NCI-H524 treated with DMSO at 0.1 percent for 48 hours (cell line): ENCODE measurements around the gene ARHGDIA.
A peak's percentile ranks its signal among the peaks of the same experiment; 100 is the strongest.

Source experiments
- DNase-seq: peaks from one replicate; lab custom pipeline; 2025; lab: John Stamatoyannopoulos, UW

ARHGDIA gene

GRCh38 chr17:81888105-81888987 lies 17.2 kb upstream of the ARHGDIA start:
- no peak for DNase-seq

GRCh38 chr17:81885869-81886548 lies 14.9 kb upstream of the ARHGDIA start:
- peak; percentile 38 for DNase-seq

- DNase-seq, result no peak
Observed at GRCh38 chr17:81885454-81885853, 14.3 kb upstream of the ARHGDIA start.

DNA sequence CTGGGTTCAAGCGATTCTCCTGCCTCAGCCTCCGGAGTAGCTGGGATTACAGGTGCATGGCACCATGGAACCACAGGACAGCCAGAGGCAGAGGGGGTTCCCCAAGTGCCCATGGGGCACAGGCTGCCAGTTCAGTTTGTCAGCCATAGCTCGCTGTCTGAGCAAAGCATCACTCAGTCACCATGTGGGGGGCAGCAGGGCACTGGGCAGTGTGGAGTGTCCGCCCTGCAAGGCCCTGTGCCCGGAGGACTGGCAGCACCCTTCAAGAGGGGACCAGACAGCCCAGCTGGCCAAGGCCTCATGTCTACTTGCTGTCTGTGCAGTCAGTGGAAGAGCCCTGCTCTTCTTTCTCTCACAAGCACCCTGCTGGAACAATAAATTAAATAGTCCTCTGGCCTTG lies 13.8 kb upstream of the ARHGDIA start:
- no peak for DNase-seq

GRCh38 chr17:81884520-81884919 lies 13.4 kb upstream of the ARHGDIA start:
- DNase-seq, result no peak

GRCh38 chr17:81879121-81879520 lies 8.0 kb upstream of the ARHGDIA start:
- no peak for DNase-seq

GRCh38 chr17:81878294-81878693 lies 7.2 kb upstream of the ARHGDIA start:
- DNase-seq, result no peak

- DNase-seq, result no peak
Observed at GRCh38 chr17:81877569-81877968, 6.4 kb upstream of the ARHGDIA start.

- peak; percentile 47 for DNase-seq
Observed at GRCh38 chr17:81871387-81872230, 472 bp upstream of the ARHGDIA start.

DNA sequence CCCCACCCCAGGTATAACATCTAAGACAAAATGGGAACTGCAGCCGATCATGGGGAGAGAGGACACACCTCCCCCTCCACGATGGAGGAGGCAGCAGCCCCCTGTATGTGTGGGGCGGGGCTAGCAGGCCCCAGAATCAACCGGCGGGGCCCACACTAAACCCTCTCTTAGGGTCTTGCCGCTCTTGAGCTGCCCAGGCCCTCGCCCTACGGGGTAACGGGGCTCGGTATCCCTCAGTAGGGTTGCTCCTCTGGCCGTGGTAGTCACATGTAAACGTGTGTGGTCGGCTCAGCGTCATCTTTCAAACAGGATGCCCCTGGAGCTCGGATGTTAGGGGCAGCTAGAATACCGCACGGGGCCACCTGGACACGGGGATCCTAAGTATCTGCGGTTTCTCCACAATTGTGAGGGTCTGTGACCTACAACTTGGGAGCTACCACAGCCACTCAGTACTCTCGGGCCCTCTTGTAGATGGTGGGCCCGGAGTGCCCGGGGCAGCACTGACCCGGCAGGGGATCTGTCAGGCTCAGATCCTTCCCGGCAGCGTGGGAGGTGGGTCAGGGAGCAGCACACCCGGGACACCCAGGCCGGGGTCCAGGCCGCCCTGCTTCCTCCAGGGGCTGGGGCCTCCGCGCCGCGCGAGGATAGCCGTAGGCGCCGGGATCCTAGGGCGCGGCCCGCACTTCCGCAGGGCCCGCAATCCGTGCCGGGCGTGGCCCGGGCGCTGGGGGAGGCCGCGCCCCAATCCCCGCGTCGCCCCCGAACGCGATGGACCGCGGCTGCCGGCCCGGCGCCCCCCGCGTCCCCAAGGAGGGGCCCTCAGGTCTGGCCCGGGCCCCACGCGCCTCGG lies 781 bp downstream of the ARHGDIA start:
- no peak for DNase-seq

DNA sequence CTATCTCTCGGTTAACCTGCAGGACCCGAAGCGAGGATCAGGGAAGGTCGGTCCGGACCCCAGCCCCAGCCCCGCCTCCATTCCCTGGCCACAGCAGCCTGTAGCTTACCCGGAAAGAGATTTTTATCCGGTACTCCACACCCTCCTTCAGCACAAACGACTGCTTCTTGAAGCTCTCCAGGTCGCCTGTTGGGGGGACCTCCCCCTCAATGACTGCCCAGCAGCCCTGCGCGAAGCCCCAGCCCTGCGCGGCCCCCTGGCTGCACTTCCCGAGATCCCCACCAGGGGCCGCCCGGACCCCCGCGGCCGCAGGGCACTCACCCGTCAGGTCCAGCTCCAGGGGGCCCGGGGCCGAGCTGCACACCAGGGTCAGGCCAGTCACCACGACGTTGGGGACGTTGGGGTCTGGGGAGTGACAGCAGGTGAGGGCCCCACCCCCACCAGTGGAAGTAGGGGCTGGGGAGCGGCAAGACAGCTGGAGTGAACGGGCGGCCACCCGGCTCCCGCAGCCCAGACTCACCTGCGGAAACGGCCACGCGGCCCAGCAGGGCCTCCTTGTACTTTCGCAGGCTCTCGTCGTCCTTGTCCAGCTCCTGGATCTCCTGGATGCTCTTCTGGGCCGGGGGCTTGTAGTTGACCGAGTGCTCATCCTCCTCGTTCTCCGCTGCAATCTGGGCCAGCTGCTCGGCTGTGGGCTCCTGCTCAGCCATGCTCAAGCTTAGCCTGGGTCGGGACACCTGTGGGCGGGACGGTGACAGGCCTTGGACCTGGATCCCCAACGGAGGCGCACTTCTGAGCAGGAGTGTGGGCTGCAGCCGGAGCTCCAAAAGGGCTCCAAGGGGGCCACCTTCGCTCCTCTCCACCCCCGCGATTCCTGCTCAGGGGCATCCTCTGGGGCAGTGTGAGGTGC lies 1.7 kb downstream of the ARHGDIA start:
- no peak for DNase-seq

DNA sequence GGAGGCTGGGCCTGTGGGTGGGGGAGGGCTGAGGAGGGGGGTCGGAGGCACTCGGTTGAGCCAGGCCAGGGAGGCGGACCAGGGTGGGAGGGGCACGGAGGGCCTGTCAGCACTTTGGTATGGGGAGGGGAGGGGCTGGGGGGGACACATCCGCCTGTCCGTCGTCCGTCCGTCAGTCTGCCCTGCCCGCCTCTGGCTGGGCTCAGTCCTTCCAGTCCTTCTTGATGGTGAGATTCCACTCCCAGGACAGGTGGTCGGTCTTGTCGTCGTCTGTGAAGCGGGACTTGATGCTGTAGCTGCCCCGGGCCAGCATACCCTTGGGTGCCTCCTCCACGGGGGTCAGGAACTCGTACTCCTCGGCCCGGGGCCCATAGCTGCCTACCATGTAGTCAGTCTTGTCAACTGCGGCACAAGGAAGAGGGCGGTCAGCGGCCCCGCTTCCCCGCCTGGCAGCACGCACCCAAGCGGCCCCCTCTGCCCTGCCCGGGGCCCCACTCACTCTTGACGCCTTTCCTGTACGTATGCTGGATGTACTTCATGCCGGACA lies 2.4 kb downstream of the ARHGDIA start:
- no peak for DNase-seq

DNA sequence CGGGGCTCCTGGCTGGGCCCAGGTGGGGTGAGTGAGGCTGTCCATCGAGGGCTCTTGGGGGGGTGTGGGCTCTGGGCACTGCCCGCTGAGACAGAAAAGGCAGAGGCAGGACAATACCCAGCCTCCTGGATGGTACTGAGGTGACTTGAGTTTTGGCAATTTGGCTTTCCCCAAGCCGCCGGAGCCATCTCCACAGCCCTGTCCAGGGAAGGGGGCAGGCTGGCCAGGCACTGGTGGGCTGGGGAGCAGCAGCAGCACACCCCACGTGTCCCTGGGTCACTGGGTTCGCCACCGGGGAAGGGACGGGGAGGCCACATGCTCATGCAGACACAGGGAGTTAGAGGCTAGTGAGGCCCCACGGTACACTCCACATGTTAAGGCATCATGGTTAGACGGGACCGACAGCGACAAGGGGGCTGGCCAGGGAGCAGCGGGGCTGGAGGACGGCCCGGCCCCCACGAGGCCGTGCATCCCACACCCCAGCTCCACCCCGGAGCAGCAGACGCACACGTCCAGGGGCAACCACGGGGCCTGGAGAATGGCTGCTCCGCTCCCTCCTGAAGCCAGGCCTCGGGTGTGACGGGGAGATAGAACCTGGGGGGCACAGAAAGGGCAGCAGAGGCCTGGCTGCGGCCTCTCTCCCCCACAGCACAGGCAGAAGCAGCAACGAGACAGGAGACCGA lies 3.0 kb downstream of the ARHGDIA start:
- DNase-seq, result no peak

GRCh38 chr17:81867170-81867990 lies 3.8 kb downstream of the ARHGDIA start:
- no peak for DNase-seq

GRCh38 chr17:81866440-81867169 lies 4.5 kb downstream of the ARHGDIA start:
- no peak for DNase-seq

- DNase-seq, result no peak
Observed at GRCh38 chr17:81865733-81866439, 5.3 kb downstream of the ARHGDIA start.

- DNase-seq, result no peak
Observed at GRCh38 chr17:81865358-81865732, 5.8 kb downstream of the ARHGDIA start.
